Naive thymus-derived CD4-positive, alpha-beta T cell (primary cell): Measurements from ENCODE around the gene CDC42BPB. TPM values are rescaled to one million over a fixed set of nuclear protein-coding genes. Genes with fewer than 3 reads are reported as not detected.
A peak's percentile ranks its signal among the peaks of the same experiment; 100 is the strongest.

Source experiments
- ATAC-seq: fragments of 150-1000 bp; cut with Tn5 transposase; 2 replicates; pipeline ENCODE4 v1.10.0; 2021; ENCODE audit warnings: mild to moderate bottlenecking, moderate library complexity
- CTCF ChIA-PET: fragments of 350-600 bp; sonication (Branson Sonifier 250); formaldehyde crosslinking; loops from one replicate; lab custom pipeline; 2021; ENCODE audit warnings: antibody characterized with exemption; lab: Charles Lee
- POLR2A ChIA-PET: fragments of 350-600 bp; sonication (Branson Sonifier 250); formaldehyde crosslinking; loops from one replicate; lab custom pipeline; 2021; ENCODE audit warnings: antibody characterized with exemption, inconsistent platforms; lab: Charles Lee
- DNase-seq, 9 donors: peaks; one replicate each; pipeline versions ENCODE4 v3.0.0 to v3.0.0-alpha.2; 2020 to 2022; ENCODE audit warnings: mixed read lengths in 1 of 9
- H3K27ac ChIP-seq: one replicate; pipeline ENCODE4 v1.7.0; 2013; ENCODE audit warnings: mild to moderate bottlenecking, low read depth, low read length, moderate library complexity
- H3K27me3 ChIP-seq, 2 donors: one replicate each; pipeline ENCODE4 v1.7.0; 2013; ENCODE audit warnings: low read length in 2 of 2, mild to moderate bottlenecking in 2 of 2, moderate library complexity in 2 of 2; ENCODE audit not compliant: control insufficient read depth in 2 of 2, insufficient read depth in 2 of 2
- H3K36me3 ChIP-seq, 3 experiments: 1 replicate in 2 of 3; 2 replicates in 1 of 3; pipeline ENCODE4 v1.7.0; 2013; ENCODE audit warnings: low read length in 3 of 3, mild to moderate bottlenecking in 3 of 3, moderate library complexity in 1 of 3; ENCODE audit not compliant: insufficient read depth in 3 of 3, control insufficient read depth in 2 of 3
- H3K4me1 ChIP-seq, 2 donors: one replicate each; pipeline ENCODE4 v1.7.0; 2013; ENCODE audit warnings: low read length in 2 of 2, mild to moderate bottlenecking in 2 of 2, moderate library complexity in 1 of 2; ENCODE audit not compliant: control insufficient read depth in 2 of 2, insufficient read depth in 2 of 2
- H3K4me3 ChIP-seq: 2 replicates; pipeline ENCODE4 v1.7.0; 2013; ENCODE audit warnings: mild to moderate bottlenecking, low read length
- H3K9me3 ChIP-seq, 3 experiments: 1 replicate in 2 of 3; 2 replicates in 1 of 3; pipeline ENCODE4 v1.7.0; 2013; ENCODE audit warnings: low read length in 3 of 3; ENCODE audit not compliant: control insufficient read depth in 2 of 3
- H3K27ac Mint-ChIP-seq, 9 donors: one replicate each; pipeline ENCODE4 v1.8.0; 2020 to 2022; ENCODE audit warnings: mixed read lengths in 9 of 9, mild to moderate bottlenecking in 8 of 9, moderate library complexity in 5 of 9, inconsistent platforms in 2 of 9
- H3K27me3 Mint-ChIP-seq, 5 donors: one replicate each; pipeline ENCODE4 v1.8.0; 2021 to 2022; ENCODE audit warnings: mixed read lengths in 5 of 5, mild to moderate bottlenecking in 1 of 5
- H3K36me3 Mint-ChIP-seq, 5 donors: one replicate each; pipeline ENCODE4 v1.8.0; 2020 to 2022; ENCODE audit warnings: mixed read lengths in 5 of 5, mild to moderate bottlenecking in 3 of 5, inconsistent platforms in 1 of 5
- H3K4me1 Mint-ChIP-seq, 7 donors: one replicate each; pipeline ENCODE4 v1.8.0; 2020 to 2022; ENCODE audit warnings: mixed read lengths in 7 of 7, mild to moderate bottlenecking in 3 of 7, inconsistent platforms in 1 of 7
- H3K4me3 Mint-ChIP-seq, 10 donors: one replicate each; pipeline ENCODE4 v1.8.0; 2020 to 2022; ENCODE audit warnings: mild to moderate bottlenecking in 10 of 10, mixed read lengths in 10 of 10, moderate library complexity in 6 of 10, inconsistent platforms in 2 of 10
- H3K9me3 Mint-ChIP-seq, 11 donors: one replicate each; pipeline ENCODE4 v1.8.0; 2020 to 2022; ENCODE audit warnings: mixed read lengths in 11 of 11, mild to moderate bottlenecking in 4 of 11, inconsistent platforms in 1 of 11, moderate library complexity in 1 of 11
- intact Hi-C, 2 donors: fragments of 100-400 bp; cut with micrococcal nuclease; formaldehyde crosslinking; loops; one replicate each; pipeline ENCODE4 v1.15.1; 2023
- polyA plus RNA-seq, 2 donors: library from polyadenylated mRNA; unstranded; fragments of 300-500 nt; fragmentation: Illumina TruSeq; gene quantifications; one replicate each; pipeline ENCODE4 v1.2.3, GENCODE V29; 2021
- total RNA-seq, 6 experiments: library from RNA in 5 of 6; stranded (reverse) in 5 of 6; gene quantifications; 1 replicate in 5 of 6; 2 replicates in 1 of 6; pipeline ENCODE4 v1.2.3 and lab custom pipeline; 2021 to 2026

Gene CDC42BPB
- total and polyA plus RNA-seq, 7 experiments from 2014 or later = 0.34 to 16.0 (median 4.8) TPM

DNA sequence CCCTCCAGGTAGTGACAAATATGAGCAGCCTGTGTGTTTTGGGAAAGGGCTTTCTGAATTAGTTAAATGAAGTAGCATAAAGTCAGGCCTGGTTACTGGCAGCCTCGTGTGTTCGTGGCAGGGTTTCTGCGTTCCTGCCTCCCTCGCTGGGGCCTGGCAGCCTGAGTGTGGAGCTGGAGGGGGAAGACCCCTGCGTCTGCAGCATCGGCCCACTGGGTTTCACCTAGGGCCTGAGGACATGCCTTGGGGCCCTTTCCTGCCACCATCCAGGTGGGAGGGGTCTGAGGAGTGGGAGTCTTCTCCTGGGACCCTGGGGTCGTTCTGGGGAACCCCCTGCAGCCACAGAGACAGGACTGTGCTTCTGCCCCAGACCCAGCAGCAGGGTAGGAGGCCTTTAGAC lies 155.3 kb downstream of the CDC42BPB start:
- Mint-ChIP-seq H3K27ac (peak overlapping the region; percentile 48 to 96 (median 91)), H3K36me3 (peaks cover 0 to 37% (median 18%) of the 10 kb centered on the region in 5 donors), H3K9me3 (no peaks in the 10 kb centered on the region), H3K4me3 (no peak overlapping the region), H3K4me1 (peaks cover 0 to 29% (median 19%) of the 10 kb centered on the region in 7 donors), H3K27me3 (no peaks in the 10 kb centered on the region)
- H3K27ac ChIP-seq = peak overlapping the region; percentile 59
- H3K4me1 ChIP-seq = peaks cover 5 to 15% of the 10 kb centered on the region in 2 donors
- intact Hi-C loops = no loop called here
- H3K36me3 ChIP-seq = peaks cover 0 to 59% (median 9%) of the 10 kb centered on the region in 3 experiments
- H3K27me3 ChIP-seq = no peaks in the 10 kb centered on the region
- no peak overlapping the region for H3K4me3 ChIP-seq
- H3K9me3 ChIP-seq = no peaks in the 10 kb centered on the region
- ChIA-PET CTCF (no interaction called here), POLR2A (interaction anchor here (0.6 kb wide), 1 partner anchor 130 kb away, joined by 4 read pairs; no protein-coding TSS in a partner anchor)
- ATAC-seq = no peak
- no peak for DNase-seq

DNA sequence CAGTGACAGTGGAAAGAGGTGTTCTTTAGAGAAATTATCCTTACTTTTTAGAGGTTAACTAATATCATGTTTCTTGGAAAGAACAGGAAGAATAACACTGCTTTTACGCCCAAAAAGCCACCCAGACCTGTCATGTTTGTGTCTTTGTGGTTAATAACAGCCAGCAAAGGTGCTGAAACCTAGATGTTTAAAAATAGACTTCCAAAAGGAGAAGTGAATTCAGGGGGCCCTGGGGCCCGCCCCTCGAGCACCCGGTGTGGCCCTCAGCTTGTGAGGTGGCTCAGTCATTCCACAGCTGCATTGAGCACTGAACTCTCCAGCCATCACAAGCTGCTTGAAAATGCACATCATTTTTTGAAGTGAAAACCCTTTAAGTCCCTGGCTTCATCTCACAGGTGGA lies 155.7 kb downstream of the CDC42BPB start:
- Histone ChIP-seq H3K36me3 (peaks cover 0 to 56% (median 9%) of the 10 kb centered on the region in 3 experiments), H3K4me1 (peaks cover 5 to 15% of the 10 kb centered on the region in 2 donors), H3K9me3 (no peaks in the 10 kb centered on the region), H3K27me3 (no peaks in the 10 kb centered on the region), H3K4me3 (peak overlapping the region; percentile 26), H3K27ac (peak overlapping the region; percentile 59)
- ATAC-seq (peak; percentile 52), DNase-seq (peak in 1 of 9 donors; percentile 22)
- intact Hi-C loops = loop anchor here in 1 of 2 donors (1.0 kb wide), 1 partner anchor 126 kb away; no protein-coding TSS in a partner anchor
- Mint-ChIP-seq H3K9me3 (no peaks in the 10 kb centered on the region), H3K27ac (peak overlapping the region; percentile 75 to 96 (median 91)), H3K4me1 (peaks cover 0 to 29% (median 19%) of the 10 kb centered on the region in 7 donors), H3K36me3 (peaks cover 0 to 36% (median 18%) of the 10 kb centered on the region in 5 donors), H3K4me3 (peak overlapping the region in 9 of 10 donors; percentile 6 to 77 (median 61)), H3K27me3 (no peaks in the 10 kb centered on the region)
- POLR2A ChIA-PET = interaction anchor here (0.6 to 1.1 kb wide), 3 partner anchors 44 to 131 kb away, joined by 3 to 4 read pairs (median 3); no protein-coding TSS in a partner anchor
- CTCF ChIA-PET = interaction anchor here (0.6 to 1.0 kb wide), 4 partner anchors 29 to 370 kb away, joined by 3 to 4 read pairs (median 4); no protein-coding TSS in a partner anchor

DNA sequence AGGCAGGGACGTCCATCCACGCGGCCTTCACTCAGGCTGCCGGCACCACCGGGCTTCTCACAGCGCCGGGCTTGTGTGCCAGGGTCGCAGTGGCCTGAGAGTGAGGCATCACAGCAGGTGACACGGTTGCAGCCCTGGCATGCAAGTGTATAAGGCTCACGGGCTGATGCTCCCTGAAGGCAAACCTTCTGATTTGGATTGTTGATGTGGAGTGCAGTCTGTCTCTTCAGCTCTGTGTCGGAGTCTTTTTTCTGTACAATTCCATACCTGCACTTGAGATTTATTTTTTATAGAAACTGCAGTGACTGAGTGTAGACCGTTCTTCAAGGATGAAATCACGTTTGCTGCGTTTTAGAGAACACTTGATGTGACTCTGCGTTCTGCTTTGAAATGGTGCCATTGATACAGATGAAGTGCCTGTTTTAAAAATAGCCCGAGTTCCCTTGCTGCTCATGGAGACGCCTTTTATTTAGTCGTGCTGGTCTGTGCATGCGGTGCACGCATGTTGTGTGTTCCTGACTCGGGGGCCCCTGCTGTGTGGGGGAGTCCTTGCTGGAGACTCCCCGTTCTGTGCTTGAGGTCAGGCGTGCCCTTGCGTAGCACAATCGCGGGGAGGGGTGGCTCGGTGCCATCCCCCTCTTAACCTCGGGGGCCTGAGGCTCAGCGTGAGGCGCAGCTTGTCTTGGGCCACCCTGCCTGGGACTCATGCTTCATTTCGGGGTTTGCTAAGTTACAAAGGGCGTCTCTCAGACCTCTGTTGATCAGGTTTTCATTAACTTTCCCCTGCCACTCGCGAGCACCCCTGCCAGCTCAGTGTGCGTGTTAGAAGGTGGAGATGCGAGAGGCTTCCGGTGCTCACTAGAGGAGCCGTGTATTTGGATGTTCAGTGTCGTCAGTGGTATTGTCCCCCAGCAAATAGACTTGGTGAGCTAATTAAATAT lies 156.4 kb downstream of the CDC42BPB start:
- peak overlapping the region; percentile 6 to 77 (median 64) for H3K4me3 Mint-ChIP-seq
- H3K27me3 Mint-ChIP-seq = no peaks in the 10 kb centered on the region
- Histone ChIP-seq H3K9me3 (no peaks in the 10 kb centered on the region), H3K27me3 (no peaks in the 10 kb centered on the region), H3K27ac (peak overlapping the region; percentile 59), H3K4me1 (peaks cover 5 to 15% of the 10 kb centered on the region in 2 donors), H3K36me3 (peaks cover 0 to 55% (median 9%) of the 10 kb centered on the region in 3 experiments), H3K4me3 (peak overlapping the region; percentile 26)
- CTCF ChIA-PET = interaction anchor here (0.6 to 1.0 kb wide), 4 partner anchors 30 to 371 kb away, joined by 3 to 4 read pairs (median 4); no protein-coding TSS in a partner anchor
- H3K9me3 Mint-ChIP-seq = no peaks in the 10 kb centered on the region
- intact Hi-C loops = loop anchor here in 1 of 2 donors (1.0 kb wide), 1 partner anchor 126 kb away; no protein-coding TSS in a partner anchor
- H3K27ac Mint-ChIP-seq = peak overlapping the region; percentile 75 to 96 (median 91)
- H3K36me3 Mint-ChIP-seq = peaks cover 0 to 35% (median 21%) of the 10 kb centered on the region in 5 donors
- DNase-seq (peak in 7 of 9 donors; percentile 49 to 70 (median 60)), ATAC-seq (peak; percentile 83)
- H3K4me1 Mint-ChIP-seq = peaks cover 0 to 29% (median 19%) of the 10 kb centered on the region in 7 donors
- POLR2A ChIA-PET = interaction anchor here (0.7 to 1.2 kb wide), 3 partner anchors 43 to 121 kb away, joined by 3 read pairs; no protein-coding TSS in a partner anchor

DNA sequence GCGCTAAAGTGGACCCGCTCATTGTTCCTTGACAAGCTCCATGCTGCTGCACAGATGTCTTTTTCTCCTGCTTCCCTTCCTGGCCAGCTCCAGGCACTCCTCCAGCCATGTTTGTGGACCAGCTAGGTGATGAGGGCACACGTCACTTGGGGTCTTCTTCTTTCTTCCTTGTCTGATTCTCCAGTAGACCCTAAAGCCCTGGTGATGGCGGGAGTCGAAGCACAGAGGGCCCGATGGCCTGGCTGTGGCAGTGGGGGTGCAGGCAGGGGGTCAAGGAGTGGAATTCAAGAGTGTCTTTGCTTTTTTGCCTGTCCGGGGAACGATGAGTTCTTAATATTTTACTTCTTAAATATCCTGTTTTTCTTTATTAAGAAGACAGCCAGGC lies 157.8 kb downstream of the CDC42BPB start:
- H3K27me3 Mint-ChIP-seq = no peaks in the 10 kb centered on the region
- ChIA-PET POLR2A (no interaction called here), CTCF (no interaction called here)
- H3K36me3 Mint-ChIP-seq = peaks cover 0 to 41% (median 19%) of the 10 kb centered on the region in 5 donors
- H3K9me3 Mint-ChIP-seq = no peaks in the 10 kb centered on the region
- peaks cover 5 to 15% of the 10 kb centered on the region in 2 donors for H3K4me1 ChIP-seq
- intact Hi-C loops = no loop called here
- no peaks in the 10 kb centered on the region for H3K27me3 ChIP-seq
- H3K4me3 ChIP-seq = no peak overlapping the region
- no peak for ATAC-seq
- H3K4me3 Mint-ChIP-seq = peak overlapping the region in 2 of 10 donors; percentile 14 to 49
- peak overlapping the region in 7 of 9 donors; percentile 22 to 92 (median 51) for H3K27ac Mint-ChIP-seq
- no peak for DNase-seq
- H3K4me1 Mint-ChIP-seq = peaks cover 0 to 29% (median 19%) of the 10 kb centered on the region in 7 donors
- peaks cover 0 to 58% (median 8%) of the 10 kb centered on the region in 3 experiments for H3K36me3 ChIP-seq
- no peaks in the 10 kb centered on the region for H3K9me3 ChIP-seq
- no peak overlapping the region for H3K27ac ChIP-seq

DNA sequence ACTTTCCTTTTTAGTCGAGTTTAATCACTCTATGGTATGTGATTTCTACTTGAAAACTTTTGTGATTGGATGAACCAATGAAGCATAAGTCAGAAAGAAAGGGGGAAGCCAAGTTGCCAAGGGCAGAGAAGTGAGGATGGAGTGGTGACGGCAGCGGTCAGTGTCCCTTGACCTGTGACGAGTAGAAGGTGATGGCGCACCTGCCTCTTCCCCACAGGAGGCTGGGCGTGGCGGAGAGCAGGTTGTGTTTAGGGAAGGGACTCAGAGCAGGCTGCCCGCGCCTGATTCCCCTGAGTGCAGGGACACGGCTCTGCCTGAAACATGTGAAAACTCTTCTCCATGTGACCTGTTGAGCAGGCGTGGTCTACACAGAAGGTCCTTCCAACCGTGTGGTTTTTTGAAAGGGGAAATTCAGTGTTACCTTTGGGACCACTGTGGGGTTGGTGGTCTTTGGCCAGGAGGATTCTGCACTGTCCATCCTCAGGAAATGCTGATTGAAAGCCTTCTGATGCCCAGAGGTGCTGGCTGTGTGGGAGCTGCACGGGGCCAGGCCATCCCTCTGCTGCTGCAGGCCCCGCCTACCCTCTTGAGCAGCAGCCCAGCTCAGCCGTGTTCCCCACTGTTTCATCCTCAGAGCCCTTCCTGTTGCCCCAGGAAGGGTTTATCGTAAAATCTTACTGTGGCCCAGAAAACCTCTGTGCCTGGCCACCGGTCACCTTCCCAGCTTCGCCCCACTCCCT lies 158.4 kb downstream of the CDC42BPB start:
- intact Hi-C loops = no loop called here
- Mint-ChIP-seq H3K27ac (peak overlapping the region; percentile 27 to 96 (median 52)), H3K27me3 (no peaks in the 10 kb centered on the region), H3K4me1 (peaks cover 0 to 29% (median 19%) of the 10 kb centered on the region in 7 donors), H3K4me3 (peak overlapping the region in 2 of 10 donors; percentile 12 to 34), H3K36me3 (peaks cover 0 to 45% (median 19%) of the 10 kb centered on the region in 5 donors), H3K9me3 (no peaks in the 10 kb centered on the region)
- no peak overlapping the region for H3K27ac ChIP-seq
- peaks cover 5 to 15% of the 10 kb centered on the region in 2 donors for H3K4me1 ChIP-seq
- POLR2A ChIA-PET = no interaction called here
- DNase-seq = no peak
- H3K36me3 ChIP-seq = peaks cover 0 to 57% (median 6%) of the 10 kb centered on the region in 3 experiments
- ATAC-seq = no peak
- H3K4me3 ChIP-seq = no peak overlapping the region
- H3K9me3 ChIP-seq = no peaks in the 10 kb centered on the region
- CTCF ChIA-PET = no interaction called here
- H3K27me3 ChIP-seq = no peaks in the 10 kb centered on the region

DNA sequence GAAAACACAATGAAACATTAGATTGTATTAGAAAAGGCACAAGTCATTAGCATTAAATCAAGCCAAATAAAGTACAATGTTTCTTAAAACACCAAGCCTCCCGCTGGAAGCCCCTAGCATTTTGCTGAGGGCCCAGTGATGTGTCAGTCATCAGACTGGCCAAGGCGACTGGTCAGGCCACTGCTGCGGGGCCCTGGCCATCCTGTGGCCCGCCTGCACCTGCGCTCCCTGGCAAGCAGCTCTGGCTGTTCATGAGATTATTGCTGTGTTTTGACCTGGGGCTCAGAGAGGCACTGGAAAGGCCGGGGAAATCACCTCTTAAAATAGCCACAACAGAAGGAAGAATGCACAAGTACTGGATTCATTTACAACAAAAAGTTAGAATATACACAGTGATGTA lies 159.1 kb downstream of the CDC42BPB start:
- Histone ChIP-seq H3K4me1 (peaks cover 5 to 15% of the 10 kb centered on the region in 2 donors), H3K36me3 (peaks cover 0 to 55% (median 4%) of the 10 kb centered on the region in 3 experiments), H3K4me3 (no peak overlapping the region), H3K27me3 (no peaks in the 10 kb centered on the region), H3K9me3 (no peaks in the 10 kb centered on the region), H3K27ac (no peak overlapping the region)
- no peaks in the 10 kb centered on the region for H3K27me3 Mint-ChIP-seq
- no peaks in the 10 kb centered on the region for H3K9me3 Mint-ChIP-seq
- H3K4me3 Mint-ChIP-seq = peak overlapping the region in 2 of 10 donors; percentile 12 to 34
- POLR2A ChIA-PET = no interaction called here
- peaks cover 0 to 43% (median 19%) of the 10 kb centered on the region in 5 donors for H3K36me3 Mint-ChIP-seq
- H3K27ac Mint-ChIP-seq = peak overlapping the region in 7 of 9 donors; percentile 4 to 96 (median 44)
- peaks cover 0 to 29% (median 19%) of the 10 kb centered on the region in 7 donors for H3K4me1 Mint-ChIP-seq
- CTCF ChIA-PET = no interaction called here
- ATAC-seq (no peak), DNase-seq (no peak)
- intact Hi-C loops = no loop called here
